Measurements from ENCODE around the gene LYRM2. TPM values are rescaled to one million over a fixed set of nuclear protein-coding genes. Genes with fewer than 3 reads are reported as not detected.
"Not testable (repeated sequence)": the region's sequence is repeated elsewhere in the genome, so short reads cannot be mapped to it uniquely, and the experiment has no call there.

The LYRM2 gene
- total RNA-seq, 1 donor from 2014 or later, result 53.0 TPM

DNA sequence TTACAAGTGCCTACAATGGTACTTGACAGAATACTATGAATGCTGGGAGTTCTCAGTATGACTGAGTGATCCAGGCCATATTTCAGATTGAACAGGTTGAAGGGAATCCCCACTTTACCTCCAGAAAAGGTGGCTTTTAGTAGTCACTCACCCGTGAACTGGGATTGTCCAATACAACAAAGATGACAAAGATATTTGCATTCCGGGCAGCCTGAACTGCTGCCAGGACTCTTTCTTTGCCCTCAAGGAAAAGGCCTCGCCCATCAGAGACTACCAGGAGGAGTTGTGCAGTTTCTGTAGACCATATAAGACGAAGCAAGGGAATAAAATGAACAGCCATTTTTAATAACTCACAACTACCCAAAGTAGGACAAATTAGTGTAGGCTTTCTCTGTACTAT, 6.3 kb upstream of the LYRM2 start:
- Mint-ChIP-seq H3K27ac (ENCODE audit: unreplicated experiment) (no peak overlapping the region), H3K4me3 (no peak overlapping the region), H3K9me3 (no peaks in the 10 kb centered on the region), H3K4me1 (peaks cover 29% of the 10 kb centered on the region), H3K36me3 (ENCODE audit: low read depth) (peaks cover 23% of the 10 kb centered on the region), H3K27me3 (ENCODE audit: low read depth) (no peaks in the 10 kb centered on the region)
- TF ChIP-seq, protein P1, sequence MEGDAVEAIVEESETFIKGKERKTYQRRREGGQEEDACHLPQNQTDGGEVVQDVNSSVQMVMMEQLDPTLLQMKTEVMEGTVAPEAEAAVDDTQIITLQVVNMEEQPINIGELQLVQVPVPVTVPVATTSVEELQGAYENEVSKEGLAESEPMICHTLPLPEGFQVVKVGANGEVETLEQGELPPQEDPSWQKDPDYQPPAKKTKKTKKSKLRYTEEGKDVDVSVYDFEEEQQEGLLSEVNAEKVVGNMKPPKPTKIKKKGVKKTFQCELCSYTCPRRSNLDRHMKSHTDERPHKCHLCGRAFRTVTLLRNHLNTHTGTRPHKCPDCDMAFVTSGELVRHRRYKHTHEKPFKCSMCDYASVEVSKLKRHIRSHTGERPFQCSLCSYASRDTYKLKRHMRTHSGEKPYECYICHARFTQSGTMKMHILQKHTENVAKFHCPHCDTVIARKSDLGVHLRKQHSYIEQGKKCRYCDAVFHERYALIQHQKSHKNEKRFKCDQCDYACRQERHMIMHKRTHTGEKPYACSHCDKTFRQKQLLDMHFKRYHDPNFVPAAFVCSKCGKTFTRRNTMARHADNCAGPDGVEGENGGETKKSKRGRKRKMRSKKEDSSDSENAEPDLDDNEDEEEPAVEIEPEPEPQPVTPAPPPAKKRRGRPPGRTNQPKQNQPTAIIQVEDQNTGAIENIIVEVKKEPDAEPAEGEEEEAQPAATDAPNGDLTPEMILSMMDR (conservative IDR thresholded peaks at IDR 0.05), result no peak
- no peak for DNase-seq (ENCODE audit: low read depth, low spot score)

DNA sequence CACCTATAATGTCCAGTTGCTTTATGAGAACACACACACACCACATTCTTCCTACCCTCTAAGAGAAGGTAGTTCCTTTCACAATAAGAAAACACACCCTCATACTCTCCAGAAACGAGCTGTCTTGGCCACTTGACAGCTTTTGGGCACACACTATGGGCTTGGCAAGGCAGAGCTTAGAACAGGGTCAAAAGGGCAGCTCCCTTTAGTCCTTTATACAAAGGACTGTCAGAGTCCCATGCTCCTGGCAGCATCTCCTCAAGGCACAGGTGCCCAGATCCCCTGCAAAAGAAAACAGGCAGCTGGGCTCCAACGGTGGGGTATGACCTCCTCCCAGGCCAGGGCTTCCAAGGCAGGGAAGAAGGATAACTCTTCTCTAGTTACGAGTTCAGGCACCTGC, 4.9 kb upstream of the LYRM2 start:
- Mint-ChIP-seq H3K36me3 (ENCODE audit: low read depth) (peaks cover 23% of the 10 kb centered on the region), H3K9me3 (no peaks in the 10 kb centered on the region), H3K27ac (ENCODE audit: unreplicated experiment) (peak overlapping the region; percentile 52), H3K4me3 (peak overlapping the region; percentile 64), H3K27me3 (ENCODE audit: low read depth) (no peaks in the 10 kb centered on the region), H3K4me1 (peaks cover 42% of the 10 kb centered on the region)
- TF ChIP-seq, protein P1 (conservative IDR thresholded peaks at IDR 0.05), result no peak
- DNase-seq (ENCODE audit: low read depth, low spot score), result no peak

- Mint-ChIP-seq H3K27ac (ENCODE audit: unreplicated experiment) (no peak overlapping the region), H3K4me3 (no peak overlapping the region), H3K36me3 (ENCODE audit: low read depth) (peaks cover 23% of the 10 kb centered on the region)
These were observed 4.4 kb upstream of the LYRM2 start for GRCh38 chr6:89642956-89643355.

DNA sequence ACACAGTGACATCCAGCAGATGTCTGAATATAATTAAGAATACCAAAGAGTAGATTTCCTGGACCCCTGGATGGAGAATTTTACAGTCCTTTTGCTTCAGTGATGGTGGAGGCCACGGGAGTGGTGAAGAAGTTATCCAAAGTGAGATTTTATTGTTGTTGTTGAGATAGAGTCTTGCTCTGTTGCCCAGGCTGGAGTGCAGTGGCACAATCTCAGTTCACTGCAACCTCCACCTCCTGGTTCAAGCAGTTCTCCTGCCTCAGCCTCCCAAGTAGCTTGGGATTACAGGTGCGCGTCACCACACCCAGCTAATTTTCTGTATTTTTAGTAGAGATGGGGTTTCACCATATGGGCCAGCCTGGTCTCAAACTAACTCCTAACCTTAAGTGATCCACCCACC, 3.0 kb upstream of the LYRM2 start:
- Mint-ChIP-seq H3K36me3 (ENCODE audit: low read depth) (peaks cover 20% of the 10 kb centered on the region), H3K4me3 (peak overlapping the region; percentile 52), H3K4me1 (peaks cover 50% of the 10 kb centered on the region)
- DNase-seq (ENCODE audit: low read depth, low spot score); H3K9me3 Mint-ChIP-seq; H3K27ac Mint-ChIP-seq (ENCODE audit: unreplicated experiment); H3K27me3 Mint-ChIP-seq (ENCODE audit: low read depth): not testable (repeated sequence)

More at GRCh38 chr6:89642956-89643355, 4.4 kb upstream of the LYRM2 start:
- Mint-ChIP-seq H3K9me3 (no peaks in the 10 kb centered on the region), H3K4me1 (peaks cover 45% of the 10 kb centered on the region), H3K27me3 (ENCODE audit: low read depth) (no peaks in the 10 kb centered on the region)
- TF ChIP-seq, protein P1 (conservative IDR thresholded peaks at IDR 0.05), result no peak
- no peak for DNase-seq (ENCODE audit: low read depth, low spot score)

- TF ChIP-seq, protein P1 (conservative IDR thresholded peaks at IDR 0.05), result no peak
- H3K4me3 Mint-ChIP-seq, result peak overlapping the region; percentile 62
- peaks cover 23% of the 10 kb centered on the region for H3K36me3 Mint-ChIP-seq (ENCODE audit: low read depth)
- peaks cover 50% of the 10 kb centered on the region for H3K4me1 Mint-ChIP-seq
- no peaks in the 10 kb centered on the region for H3K27me3 Mint-ChIP-seq (ENCODE audit: low read depth)
- DNase-seq (ENCODE audit: low read depth, low spot score), result no peak
- H3K27ac Mint-ChIP-seq (ENCODE audit: unreplicated experiment), result peak overlapping the region; percentile 28
- no peaks in the 10 kb centered on the region for H3K9me3 Mint-ChIP-seq
These were observed 2.3 kb upstream of the LYRM2 start for GRCh38 chr6:89640804-89641203.

DNA sequence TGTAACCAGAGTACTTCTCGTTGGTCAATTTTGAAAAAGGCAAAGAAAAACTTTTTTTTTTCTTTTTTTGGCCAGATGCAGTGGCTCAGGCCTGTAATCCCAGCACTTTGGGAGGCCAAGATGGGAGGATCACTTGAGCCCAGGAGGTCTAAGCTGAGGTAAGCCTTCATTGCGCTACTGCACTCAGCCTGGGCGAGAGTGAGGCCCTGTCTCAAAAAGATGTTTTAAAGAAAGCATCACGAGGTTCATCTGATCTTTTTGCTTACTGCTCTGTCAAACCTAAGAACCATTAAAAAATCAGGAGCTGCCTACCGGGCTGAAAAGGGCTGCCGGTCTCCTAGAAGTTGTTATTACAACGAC, 607 bp downstream of the LYRM2 start:
- Mint-ChIP-seq H3K27me3 (ENCODE audit: low read depth) (no peaks in the 10 kb centered on the region), H3K4me1 (peaks cover 30% of the 10 kb centered on the region), H3K9me3 (no peaks in the 10 kb centered on the region), H3K4me3 (peak overlapping the region; percentile 93), H3K36me3 (ENCODE audit: low read depth) (peaks cover 17% of the 10 kb centered on the region), H3K27ac (ENCODE audit: unreplicated experiment) (peak overlapping the region; percentile 98)
- TF ChIP-seq, protein P1 (conservative IDR thresholded peaks at IDR 0.05), result no peak
- no peak for DNase-seq (ENCODE audit: low read depth, low spot score)

GRCh38 chr6:89636412-89636811, 2.1 kb downstream of the LYRM2 start:
- H3K9me3 Mint-ChIP-seq; H3K27ac Mint-ChIP-seq (ENCODE audit: unreplicated experiment); DNase-seq (ENCODE audit: low read depth, low spot score); H3K27me3 Mint-ChIP-seq (ENCODE audit: low read depth): not testable (repeated sequence)
- peaks cover 28% of the 10 kb centered on the region for H3K4me1 Mint-ChIP-seq
- peaks cover 16% of the 10 kb centered on the region for H3K36me3 Mint-ChIP-seq (ENCODE audit: low read depth)
- peak overlapping the region; percentile 80 for H3K4me3 Mint-ChIP-seq
